AG08396 (cell line): ENCODE measurements around the gene ERFL.
"Not testable (repeated sequence)": the region's sequence is repeated elsewhere in the genome, so short reads cannot be mapped to it uniquely, and the experiment has no call there.

ENCODE experiments used
- DNase-seq: peaks from one replicate; pipeline ENCODE4 v3.0.0; 2012; ENCODE audit warnings: low spot score, mixed read lengths

The ERFL gene

DNA sequence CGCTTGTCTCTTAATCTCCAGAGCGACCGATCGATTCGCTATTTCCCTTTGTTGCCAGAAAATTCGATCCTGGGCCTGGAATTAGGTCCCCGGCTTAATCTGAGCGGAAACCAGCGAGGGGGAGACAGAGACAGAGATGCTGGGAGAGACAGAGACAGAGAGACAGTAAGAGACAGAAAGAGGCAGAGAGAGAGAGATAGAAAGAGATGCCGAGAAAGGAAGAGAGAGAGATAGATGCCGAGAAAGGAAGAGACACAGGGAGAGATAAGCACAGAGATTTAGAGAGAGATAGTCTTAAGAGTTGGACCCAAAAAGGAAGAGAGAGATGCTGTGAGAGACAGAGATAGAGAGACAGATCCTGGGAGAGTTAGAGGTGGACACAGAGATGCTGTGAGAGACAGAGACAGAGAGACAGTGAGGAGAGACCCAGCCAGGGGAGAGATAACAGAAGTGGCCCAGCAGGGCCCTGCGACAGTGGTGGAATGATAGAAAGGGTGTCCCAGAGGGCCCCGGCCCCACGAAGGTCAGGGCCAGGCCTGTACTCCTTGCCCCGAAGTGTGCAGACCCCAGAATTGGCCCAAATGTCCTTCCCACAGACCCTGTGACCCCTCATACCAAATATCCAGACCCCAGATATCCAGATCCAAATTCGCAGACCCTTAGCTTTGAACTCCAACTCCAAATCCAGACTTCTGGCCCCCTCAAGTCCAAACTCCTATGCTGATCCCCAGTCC lies 1.3 kb downstream of the ERFL start:
- DNase-seq: no peak

DNA sequence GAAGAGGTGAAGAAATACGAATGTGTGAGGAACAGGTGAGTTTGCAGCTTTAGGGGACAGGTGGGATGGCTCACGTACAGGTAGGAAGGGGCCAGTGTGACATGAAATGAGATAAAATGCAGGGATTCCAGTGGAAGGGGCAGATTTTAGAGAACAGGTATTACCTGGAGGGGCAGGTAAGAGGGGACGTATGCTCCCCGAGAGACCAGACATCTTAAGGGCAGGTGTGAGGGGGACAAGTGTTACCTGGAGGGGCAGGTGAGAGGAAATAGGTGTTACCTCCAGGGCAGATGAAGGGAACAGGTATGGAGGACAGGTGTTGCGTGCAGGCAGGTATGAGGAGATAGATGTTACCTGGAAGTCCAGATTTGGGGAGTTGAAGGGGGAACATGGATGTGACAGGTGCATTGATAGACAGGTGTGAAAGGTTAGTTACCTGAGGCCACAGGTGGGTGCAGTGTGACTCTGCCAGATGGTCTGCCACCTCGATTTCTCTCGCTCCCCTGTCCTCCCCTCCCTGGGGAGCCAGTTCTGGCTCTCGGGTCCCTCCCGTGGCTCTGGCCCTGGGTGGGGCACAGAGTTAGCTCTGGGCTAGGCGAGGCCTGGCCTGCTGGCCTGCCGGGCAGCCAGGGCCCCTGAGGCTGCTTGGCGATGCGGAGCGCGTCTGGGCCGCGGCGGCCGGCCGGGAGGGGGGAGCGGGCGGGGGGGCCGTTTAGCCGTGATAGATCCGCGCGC lies 2.1 kb downstream of the ERFL start:
- DNase-seq: no peak

DNA sequence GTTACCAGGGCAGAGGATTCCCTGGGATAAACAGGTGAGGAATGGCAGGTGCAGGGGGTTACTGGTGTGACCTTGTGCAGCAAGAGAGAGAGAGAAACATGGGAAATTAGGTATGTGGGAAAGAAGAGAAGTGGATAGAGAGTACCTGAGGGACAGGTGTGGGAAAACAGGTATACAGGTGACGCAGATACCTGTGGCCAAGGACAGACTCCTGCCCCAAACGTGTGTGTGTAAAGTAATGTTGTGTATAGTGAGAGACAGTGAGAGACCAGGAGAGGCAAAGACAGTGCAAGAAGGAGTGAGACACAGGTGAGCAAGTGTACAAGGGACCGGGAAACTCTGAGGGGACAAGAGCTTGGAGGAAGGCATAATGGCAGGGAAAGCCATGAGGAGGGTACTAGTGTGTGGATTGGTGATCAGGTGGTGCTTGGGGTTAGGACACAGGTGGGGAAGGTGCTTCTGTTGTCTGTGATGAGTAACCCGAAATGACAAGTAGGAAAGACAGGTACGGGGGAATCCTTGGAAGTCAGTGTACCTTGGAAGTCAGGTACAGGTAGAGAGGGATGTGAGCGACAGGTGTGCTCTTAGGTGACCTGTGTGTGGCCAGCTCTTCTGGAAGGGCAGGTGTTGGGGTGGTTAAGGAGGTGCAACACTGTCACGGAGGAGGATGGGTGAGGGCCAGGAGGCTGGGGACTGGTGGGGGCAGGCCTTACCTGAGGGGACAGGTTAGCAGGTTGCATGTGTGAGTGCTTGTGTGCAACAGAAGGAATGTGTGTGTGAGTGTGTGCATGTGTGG lies 2.8 kb downstream of the ERFL start:
- no peak for DNase-seq

DNA sequence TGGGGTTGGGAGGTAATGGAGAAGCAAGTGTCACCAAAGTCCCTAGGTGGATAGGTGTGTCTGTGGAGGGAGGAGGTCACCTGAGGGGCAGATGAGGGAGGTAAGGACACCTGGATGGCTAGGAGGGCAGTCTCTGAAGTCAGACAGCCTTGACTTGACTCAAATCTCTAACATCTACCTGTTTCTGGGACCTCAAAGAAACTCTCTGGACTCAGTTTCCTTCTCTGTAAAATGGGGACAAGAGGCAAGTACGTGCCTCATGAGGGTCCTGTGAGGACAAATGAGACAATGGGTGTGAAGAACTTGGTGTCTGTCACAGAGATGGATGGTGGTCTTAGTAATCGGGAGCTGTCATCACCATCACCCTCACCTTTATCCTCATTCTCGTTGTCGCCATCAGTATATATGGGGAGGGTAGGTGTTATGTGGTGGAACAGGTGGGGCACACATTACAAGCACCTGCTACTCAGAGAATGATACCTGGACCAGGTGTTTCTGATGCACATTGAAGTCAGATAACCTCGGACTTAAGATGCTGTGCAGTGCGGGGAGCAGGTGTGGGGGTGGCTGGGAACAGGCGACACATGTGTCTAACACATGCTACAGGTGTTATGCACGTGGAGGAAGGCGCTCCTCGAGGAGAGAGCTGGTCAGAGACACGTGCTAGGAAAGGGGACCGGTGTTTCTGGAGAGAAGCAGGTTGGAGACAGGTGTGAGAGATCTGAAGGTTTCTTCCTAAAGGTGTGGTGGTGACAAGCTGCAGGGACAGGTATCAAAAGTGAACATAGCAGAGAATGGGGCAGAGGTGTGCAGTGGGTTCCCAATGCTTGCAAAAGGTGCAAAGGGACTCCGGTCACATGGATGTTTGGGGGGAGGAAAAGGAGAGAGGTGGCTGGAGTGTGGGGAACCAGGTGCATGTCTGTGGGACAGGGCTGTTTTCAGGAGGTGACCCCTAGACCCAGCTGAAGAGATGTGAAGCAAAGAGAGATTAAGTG lies 3.8 kb downstream of the ERFL start:
- DNase-seq: no peak

DNA sequence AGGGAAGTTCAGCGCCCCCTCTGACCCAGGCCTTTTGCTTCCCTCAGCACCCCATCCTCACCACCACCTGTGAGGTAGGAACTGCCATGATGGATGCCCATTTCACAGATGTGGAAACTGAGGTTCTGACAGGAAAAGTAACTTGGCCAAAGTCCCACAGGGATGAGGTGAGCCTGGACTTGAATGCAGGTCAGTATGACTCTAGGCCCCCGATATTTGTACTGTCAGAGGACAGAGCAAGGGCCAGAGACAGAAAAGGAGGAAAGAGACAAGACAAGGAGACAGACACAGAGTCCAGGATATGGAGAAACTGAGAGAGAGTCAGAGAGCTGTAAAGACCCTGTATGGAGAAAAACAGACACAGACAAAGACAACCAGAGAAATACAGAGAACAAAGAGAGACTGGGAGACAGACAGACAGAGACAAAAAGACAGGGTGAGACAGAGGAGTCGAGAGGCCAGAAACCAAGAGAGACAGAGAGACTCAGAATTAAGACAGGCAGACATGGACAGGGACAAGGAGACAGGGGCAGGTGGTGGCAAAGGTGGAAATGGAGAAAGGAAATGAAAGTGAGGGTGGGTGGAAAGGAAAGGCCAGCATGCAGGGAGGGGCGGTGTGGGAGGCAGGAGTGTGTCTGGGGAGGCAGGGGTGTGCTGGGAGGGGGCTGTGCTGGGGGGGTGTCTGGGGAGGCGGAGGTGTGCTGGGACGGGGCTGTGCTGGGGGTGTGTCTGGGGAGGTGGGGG lies 5.0 kb downstream of the ERFL start:
- no peak for DNase-seq

DNA sequence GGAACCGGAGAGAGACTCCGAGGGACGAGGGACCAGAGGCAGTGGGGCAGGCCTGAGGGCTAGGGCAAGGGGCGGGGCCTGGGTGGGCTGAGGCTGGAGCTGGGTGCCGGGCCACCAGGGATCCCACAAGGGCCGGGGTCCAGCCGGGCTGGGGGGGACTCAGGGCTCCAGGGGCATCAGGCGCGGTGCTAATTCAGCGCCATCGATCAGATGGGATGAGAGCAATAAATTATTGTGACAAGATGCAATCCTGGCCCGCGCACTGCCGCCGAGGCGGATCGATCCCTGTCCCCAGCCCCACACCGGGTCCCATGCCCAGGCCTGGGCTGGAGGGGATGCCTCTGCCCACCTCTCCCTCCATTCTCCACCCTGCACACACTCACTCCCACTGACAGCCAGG lies 5.7 kb downstream of the ERFL start:
- DNase-seq: no peak

DNA sequence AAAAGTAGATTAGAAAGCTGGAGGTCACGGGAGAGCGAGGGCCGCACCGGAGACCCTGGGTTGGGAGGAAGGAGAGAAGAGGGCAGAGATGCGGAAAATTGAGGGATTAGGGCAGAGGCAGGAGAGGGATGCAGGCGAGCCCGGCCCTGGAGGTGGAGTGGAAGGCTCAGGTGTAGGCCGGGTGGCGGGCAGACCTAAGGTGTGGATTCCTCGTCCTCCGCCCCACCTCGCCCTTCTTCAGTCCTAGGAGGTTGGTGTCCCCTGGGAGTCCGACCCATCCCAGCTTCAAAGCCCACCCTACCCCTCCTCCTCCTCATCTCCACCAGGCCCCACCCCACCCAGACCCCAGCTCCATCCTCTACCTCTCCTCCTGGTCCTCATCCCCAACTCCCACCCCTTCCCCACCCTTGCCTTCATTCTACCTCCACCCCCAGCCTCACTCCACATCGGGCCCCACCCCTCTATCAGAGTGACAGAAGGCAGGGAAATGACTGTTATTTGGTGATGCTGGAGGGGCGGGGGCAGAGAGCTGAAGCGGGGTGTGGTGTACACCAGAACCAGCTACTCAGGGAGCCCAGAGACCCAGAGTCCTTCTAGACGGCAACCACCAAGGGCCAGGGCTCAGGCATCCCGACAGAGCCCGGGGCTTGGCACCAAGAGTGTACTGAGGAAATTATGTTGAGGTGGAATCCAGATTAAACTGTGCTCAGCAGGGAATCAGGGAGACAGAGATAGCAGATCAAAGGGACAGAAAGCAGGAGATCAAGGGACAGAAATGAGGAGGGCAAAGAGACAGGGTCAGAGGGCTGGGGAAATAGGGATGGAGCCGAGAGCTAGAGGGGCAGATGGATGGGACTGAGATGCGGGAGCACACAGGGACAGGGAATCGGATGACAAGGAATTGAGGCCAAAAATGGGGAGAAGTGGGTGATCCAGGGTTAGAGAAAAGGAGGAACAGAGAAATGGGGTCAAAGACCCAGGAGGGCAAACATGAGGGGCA lies 6.4 kb downstream of the ERFL start:
- DNase-seq: no peak

DNA sequence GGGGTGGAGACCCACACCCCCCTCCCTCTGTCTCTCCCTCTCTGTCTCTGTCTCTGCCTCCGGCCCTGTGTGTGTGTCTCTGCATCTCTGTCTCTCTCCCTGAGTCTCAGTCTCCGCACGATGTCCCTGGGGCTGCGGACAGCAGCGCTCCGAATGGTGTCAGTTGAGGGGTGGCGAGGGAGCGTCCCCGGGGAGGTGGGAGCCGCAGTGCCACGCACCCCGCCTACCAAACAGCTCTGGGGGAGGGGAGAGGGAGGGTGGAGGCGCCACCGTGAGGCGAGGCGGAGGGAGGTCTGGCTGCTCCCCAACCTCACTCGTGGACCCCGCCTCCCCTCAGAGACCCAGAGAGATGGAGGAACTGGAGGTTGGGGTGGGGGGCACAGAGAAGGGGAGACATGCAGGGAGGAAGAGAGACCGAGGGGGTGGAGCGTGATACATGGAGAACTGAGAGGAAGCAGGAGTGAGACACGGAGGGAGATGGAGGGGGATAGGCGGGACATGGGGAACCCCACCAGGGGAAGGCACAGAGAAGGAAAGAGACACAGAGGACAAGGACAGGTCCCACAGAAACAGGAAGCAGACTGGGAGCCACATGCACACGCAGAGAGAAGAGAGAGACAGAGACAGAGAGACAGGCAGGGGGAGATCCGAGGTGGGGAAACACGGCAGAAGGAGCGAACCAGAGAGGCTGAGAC lies 7.2 kb downstream of the ERFL start:
- no peak for DNase-seq

DNA sequence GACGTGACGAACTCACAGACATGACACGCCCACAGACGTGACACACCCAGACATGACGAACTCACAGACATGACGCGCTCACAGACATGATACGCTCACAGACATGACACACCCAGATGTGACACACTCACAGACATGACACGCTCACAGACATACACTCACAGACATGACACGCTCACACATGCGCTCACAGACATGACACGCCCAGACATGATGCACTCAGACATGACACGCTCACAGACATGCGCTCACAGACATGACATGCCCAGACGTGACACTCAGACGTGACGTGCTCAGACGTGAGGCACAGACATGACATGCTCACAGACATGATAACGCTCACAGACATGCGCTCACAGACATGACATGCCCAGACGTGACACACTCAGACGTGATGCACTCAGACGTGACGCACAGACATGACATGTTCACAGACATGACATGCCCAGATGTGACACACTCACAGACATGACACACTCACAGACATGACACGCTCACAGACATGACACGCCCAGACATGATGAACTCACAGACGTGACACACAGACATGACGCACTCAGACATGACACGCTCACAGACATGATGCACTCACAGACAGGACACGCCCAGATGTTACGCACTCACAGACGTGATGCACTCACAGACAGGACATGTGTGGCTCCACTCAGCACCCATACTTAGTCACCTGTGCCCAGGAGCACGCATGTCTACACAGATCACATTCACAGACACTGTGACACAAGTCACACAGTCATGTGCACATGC lies 8.1 kb downstream of the ERFL start:
- DNase-seq: no peak

DNA sequence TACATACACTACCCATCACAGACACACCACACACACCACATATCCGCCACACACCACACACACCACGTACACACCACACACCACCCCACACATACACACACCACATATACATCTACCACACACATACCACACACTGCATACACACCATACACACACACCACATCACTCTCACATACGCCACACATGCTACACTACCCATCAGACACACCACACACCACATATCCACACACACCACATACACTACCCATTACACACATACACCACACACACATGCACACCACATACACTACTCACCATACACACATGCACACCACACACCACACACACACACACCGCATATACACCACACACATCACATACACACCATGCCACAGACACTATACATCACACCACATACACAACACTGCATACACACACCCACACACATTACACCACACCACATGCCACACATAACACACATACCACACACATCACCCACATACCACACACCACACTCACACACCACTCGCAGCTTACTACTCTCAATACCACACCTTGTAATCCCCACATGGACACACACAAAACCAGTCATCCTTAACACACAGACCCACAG lies 9.5 kb downstream of the ERFL start:
- no peak for DNase-seq

DNA sequence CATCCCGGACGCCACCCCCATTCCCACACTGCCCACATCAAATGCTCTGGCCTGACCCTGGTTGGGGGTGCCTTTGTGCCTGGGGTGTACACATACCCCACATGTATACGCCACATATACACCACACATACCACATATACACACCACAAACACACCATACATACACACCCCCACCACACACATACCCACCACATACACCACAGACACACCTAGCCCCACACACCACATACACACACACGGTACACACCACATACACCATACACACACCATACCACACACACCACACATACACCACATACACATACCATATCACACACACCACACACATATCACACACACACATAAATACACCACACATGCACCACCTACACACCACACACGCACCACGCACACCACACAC lies 10.2 kb downstream of the ERFL start:
- no peak for DNase-seq

DNA sequence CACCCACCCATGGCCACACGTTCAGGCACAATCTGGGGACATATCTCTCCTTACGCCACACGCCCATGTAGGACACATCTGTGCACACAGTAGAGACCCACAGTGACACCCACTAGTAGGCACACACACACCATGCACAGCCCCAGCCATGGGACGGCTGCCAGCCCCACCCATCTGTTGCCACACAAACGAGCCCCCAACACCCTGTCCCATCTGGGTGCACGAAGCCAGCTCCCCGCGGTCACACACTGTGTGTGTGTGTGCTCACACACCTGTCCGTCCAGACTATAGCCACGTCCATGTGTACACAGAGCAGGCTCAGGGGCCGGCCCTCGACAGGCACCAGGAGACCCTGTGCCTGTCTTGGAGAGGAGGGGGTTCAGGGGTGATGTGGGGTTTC lies 10.6 kb downstream of the ERFL start:
- DNase-seq: no peak

DNA sequence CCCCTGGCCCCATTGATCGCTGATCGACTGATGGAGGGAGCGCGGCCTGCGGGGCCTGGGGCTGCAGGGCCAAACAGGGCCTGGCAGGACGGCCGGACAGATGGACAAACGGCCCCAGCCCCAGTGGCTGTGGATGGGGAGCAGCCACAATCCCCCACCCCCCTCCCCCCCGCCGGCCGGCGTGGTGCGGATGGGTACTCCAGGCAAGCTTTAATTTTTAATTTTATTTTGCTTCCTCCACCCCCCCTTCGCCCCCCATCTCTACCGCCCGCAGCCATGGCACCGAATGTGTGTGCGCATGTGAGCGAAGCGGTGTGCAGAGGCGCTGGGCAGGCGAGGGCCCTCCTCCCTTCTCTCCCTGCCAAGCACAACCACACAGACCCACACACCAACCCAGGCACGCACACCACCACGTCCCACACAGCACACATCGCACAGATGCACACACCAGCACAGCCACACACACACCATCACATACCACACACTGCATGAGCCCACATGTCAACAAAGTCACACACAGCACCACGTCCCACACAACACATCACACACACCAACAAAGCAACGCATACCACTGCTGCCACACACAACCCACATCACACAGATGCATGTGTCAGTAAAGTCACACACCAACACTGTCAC lies 12.4 kb downstream of the ERFL start:
- DNase-seq: no peak

DNA sequence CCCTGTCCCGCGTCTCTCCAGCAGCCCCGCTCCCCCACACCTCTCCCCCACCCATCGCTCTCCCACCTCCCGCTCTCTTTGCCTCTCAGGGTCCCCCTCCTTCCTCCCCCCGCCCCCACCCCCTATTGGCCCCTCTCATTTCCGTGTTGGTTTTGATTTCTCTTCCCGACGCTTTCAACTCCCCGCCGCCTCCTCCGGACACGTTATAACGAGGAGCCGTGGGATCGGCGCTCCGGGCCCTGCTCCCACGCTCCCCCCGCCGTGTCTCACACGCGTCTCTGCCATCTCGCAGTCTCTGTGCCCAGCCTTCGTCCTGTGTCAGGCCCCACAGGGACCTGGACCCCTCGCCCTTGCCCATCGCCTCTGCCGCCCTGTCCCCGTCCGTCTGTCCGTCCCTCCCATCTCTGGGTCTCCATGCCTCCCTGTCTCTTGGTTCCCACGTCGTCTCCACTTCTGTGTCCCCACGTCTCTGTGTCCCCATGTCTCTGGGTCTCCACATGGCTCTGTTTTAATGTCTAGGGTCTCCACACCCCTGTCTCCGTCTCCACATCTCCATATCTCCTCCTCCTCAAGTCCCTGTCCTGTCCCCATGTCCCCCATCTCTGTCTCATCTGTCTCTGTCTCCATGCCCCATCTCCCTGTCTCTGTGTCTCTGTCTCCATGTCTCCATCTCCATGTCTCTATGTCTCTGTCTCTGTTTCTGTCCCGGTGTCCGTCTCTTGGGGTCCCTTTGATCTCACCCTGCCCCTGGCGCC lies 13.1 kb downstream of the ERFL start:
- DNase-seq: no peak

DNA sequence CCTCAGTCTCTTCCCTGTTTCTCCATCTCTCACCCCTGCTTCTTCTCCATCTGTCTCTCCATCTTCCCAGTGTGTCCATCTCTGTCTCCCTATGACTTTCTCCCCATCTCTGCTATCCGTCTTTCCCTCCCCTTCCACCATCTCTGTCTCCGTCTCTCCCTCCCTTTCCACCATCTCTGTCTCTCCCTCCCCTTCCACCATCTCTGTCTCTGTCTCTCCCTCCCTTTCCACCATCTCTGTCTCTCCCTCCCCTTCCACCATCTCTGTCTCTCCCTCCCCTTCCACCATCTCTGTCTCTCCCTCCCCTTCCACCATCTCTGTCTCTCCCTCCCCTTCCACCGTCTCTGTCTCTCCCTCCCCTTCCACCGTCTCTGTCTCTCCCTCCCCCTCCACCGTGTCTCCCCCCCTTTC lies 13.8 kb downstream of the ERFL start:
- not testable (repeated sequence) for DNase-seq

DNA sequence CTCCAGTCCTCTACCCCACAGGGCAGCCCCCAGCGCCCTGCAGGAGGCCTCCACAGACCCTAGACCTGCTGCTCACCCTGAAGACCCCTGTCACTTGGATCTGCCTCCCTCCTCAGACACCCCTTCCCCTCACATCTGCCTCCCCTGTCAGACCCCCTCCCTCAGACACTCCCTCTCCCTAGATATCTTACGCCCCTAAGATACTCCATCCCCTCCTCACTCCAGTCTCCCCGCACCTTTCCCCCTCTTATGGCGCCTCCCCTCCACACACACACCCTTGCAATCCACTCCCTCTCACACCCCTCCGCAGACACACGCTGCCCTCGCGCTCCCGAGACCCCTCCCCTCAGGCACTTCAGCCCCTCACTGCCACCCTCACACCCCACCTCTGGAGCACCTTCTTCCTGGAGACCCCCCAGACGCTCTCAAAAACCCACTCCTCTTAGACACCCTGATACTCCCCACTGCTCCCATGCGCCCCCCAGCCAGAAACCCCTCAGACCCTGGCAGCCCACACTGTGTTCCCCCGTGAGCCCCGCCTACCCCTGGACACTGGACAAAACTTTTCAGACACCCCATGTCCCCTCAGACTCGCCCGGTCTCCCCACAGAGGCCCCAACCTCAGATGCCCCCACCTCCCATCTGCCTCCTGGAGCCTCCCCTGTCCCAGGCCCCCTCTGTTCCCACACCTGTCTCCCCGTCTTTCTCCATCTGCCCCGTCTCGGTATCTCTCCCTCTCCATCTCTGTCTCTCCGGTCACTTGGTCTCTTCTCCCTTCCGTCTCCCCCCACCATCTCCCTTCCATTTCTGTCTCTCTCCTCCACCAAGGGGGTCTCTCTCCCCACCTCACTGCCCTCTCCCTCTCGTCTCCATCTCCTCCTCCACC lies 14.5 kb downstream of the ERFL start:
- no peak for DNase-seq
